Measurements from ENCODE around the gene ARID5B. TPM values are rescaled to one million over a fixed set of nuclear protein-coding genes. Genes with fewer than 3 reads are reported as not detected.

Gene ARID5B
- polyA plus RNA-seq, 1 of the 3 experiments (the other 2 are of a cell fraction), result 10.9 TPM

GRCh38 chr10:62095181-62096122 lies 194.0 kb downstream of the ARID5B start:
- Histone ChIP-seq H3K4me2 (no peak overlapping the region), H2AFZ (ENCODE audit: low read depth) (no peak overlapping the region), H3K27me3 (ENCODE audit: insufficient read depth) (no peaks in the 10 kb centered on the region), H3K9me3 (no peaks in the 10 kb centered on the region), H3K4me1 (ENCODE audit: control insufficient read depth in 1 of 2, insufficient read depth in 2 of 2, low read depth in 1 of 2, low read length in 1 of 2) (peaks cover 0 to 32% of the 10 kb centered on the region in 2 experiments; a peak in 2 of 4 replicates), H3K79me2 (ENCODE audit: insufficient read depth) (peaks cover 20% of the 10 kb centered on the region; the same call in 1 of the 2 replicates), H3K36me3 (replicated peaks in 1 of 2; ENCODE audit: control insufficient read depth in 1 of 2, insufficient read depth in 2 of 2, low read length in 1 of 2) (peaks cover 46 to 49% of the 10 kb centered on the region in 2 experiments), H3F3A (replicated peaks; ENCODE audit: insufficient read depth) (peaks cover 33% of the 10 kb centered on the region), H4K20me1 (ENCODE audit: insufficient read depth) (no peaks in the 10 kb centered on the region), H3K9ac (no peak overlapping the region), H3K9me2 (no peaks in the 10 kb centered on the region), H3K4me3 (ENCODE audit: low read depth in 2 of 2, low read length in 1 of 2) (no peak overlapping the region), H3K27ac (ENCODE audit: low read depth in 2 of 2, low read length in 1 of 2) (peak overlapping the region in 1 of 2 experiments; percentile 42; a peak in 2 of 4 replicates)
- CTCF ChIA-PET, result interaction anchor here (0.8 kb wide), 1 partner anchor 12 kb away, joined by 3 read pairs; no protein-coding TSS in a partner anchor
- POLR2A ChIA-PET, result no interaction called here
- DNase-seq, result no peak
- 0 out of 2 replicates have a peak, but pooled peaks have one; percentile 31 for TF ChIP-seq TAF1 (IDR thresholded peaks at IDR 0.05; ENCODE audit: borderline replicate concordance, low read depth, low read length)
- no peak for TF ChIP-seq GABPA (IDR thresholded peaks at IDR 0.05; ENCODE audit: low read depth)
- TF ChIP-seq TCF12 (IDR thresholded peaks at IDR 0.05), result 0 out of 2 replicates have a peak, but pooled peaks have one; percentile 4
- WGBS (ENCODE audit: low lambda C conversion rate), result 80% methylated on average over 12 of the region's 12 CpGs

- H3K27ac ChIP-seq (ENCODE audit: low read depth in 2 of 2, low read length in 1 of 2), result no peak overlapping the region
- H3K4me1 ChIP-seq (ENCODE audit: control insufficient read depth in 1 of 2, insufficient read depth in 2 of 2, low read depth in 1 of 2, low read length in 1 of 2), result peaks cover 0 to 32% of the 10 kb centered on the region in 2 experiments; a peak in 2 of 4 replicates
- H3K9me2 ChIP-seq, result no peaks in the 10 kb centered on the region
- H3K27me3 ChIP-seq (ENCODE audit: insufficient read depth), result no peaks in the 10 kb centered on the region
- no peak overlapping the region for H3K9ac ChIP-seq
- H4K20me1 ChIP-seq (ENCODE audit: insufficient read depth), result no peaks in the 10 kb centered on the region
- H3K4me3 ChIP-seq (ENCODE audit: low read depth in 2 of 2, low read length in 1 of 2), result no peak overlapping the region
- no peak for TF ChIP-seq FOSL2 (IDR thresholded peaks at IDR 0.05; ENCODE audit: borderline replicate concordance, low read depth)
- TF ChIP-seq, protein P1, sequence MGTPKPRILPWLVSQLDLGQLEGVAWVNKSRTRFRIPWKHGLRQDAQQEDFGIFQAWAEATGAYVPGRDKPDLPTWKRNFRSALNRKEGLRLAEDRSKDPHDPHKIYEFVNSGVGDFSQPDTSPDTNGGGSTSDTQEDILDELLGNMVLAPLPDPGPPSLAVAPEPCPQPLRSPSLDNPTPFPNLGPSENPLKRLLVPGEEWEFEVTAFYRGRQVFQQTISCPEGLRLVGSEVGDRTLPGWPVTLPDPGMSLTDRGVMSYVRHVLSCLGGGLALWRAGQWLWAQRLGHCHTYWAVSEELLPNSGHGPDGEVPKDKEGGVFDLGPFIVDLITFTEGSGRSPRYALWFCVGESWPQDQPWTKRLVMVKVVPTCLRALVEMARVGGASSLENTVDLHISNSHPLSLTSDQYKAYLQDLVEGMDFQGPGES (IDR thresholded peaks at IDR 0.05; ENCODE audit: low read depth, low read length), result no peak
- no peak for TF ChIP-seq RAD21 (IDR thresholded peaks at IDR 0.05; ENCODE audit: low read length)
- TF ChIP-seq TCF12 (IDR thresholded peaks at IDR 0.05), result no peak
- no peak for TF ChIP-seq PBX3 (IDR thresholded peaks at IDR 0.05)
- no peak for TF ChIP-seq GATA2 (CRISPR knock-in tag; IDR thresholded peaks at IDR 0.05)
- TF ChIP-seq NRF1 (IDR thresholded peaks at IDR 0.05; ENCODE audit: low read depth, low read length), result no peak
- TF ChIP-seq, protein P2, sequence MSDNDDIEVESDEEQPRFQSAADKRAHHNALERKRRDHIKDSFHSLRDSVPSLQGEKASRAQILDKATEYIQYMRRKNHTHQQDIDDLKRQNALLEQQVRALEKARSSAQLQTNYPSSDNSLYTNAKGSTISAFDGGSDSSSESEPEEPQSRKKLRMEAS (IDR thresholded peaks at IDR 0.05; ENCODE audit: low read depth), result no peak
- no peak for TF ChIP-seq NFIC (IDR thresholded peaks at IDR 0.05; ENCODE audit: borderline replicate concordance)
- TF ChIP-seq RFX5 (IDR thresholded peaks at IDR 0.05; ENCODE audit: low read length), result no peak
- TF ChIP-seq CHD2 (IDR thresholded peaks at IDR 0.05; ENCODE audit: low read length, partially characterized antibody), result no peak
- no peak for TF ChIP-seq TAF1 (IDR thresholded peaks at IDR 0.05; ENCODE audit: borderline replicate concordance, low read depth, low read length)
- TF ChIP-seq, protein P3, sequence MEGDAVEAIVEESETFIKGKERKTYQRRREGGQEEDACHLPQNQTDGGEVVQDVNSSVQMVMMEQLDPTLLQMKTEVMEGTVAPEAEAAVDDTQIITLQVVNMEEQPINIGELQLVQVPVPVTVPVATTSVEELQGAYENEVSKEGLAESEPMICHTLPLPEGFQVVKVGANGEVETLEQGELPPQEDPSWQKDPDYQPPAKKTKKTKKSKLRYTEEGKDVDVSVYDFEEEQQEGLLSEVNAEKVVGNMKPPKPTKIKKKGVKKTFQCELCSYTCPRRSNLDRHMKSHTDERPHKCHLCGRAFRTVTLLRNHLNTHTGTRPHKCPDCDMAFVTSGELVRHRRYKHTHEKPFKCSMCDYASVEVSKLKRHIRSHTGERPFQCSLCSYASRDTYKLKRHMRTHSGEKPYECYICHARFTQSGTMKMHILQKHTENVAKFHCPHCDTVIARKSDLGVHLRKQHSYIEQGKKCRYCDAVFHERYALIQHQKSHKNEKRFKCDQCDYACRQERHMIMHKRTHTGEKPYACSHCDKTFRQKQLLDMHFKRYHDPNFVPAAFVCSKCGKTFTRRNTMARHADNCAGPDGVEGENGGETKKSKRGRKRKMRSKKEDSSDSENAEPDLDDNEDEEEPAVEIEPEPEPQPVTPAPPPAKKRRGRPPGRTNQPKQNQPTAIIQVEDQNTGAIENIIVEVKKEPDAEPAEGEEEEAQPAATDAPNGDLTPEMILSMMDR (IDR thresholded peaks at IDR 0.05), result no peak
- TF ChIP-seq FOXM1 (IDR thresholded peaks at IDR 0.05; ENCODE audit: low read depth), result no peak
- no peak for TF ChIP-seq EZH2phosphoT487 (IDR thresholded peaks at IDR 0.05; ENCODE audit: borderline replicate concordance, low read depth)
- no peak for TF ChIP-seq ELF1 (IDR thresholded peaks at IDR 0.05)
- no peak for TF ChIP-seq RXRA (IDR thresholded peaks at IDR 0.05; ENCODE audit: borderline replicate concordance, low read depth)
- no peak for TF ChIP-seq SMC3 (IDR thresholded peaks at IDR 0.05; ENCODE audit: low read depth, low read length)
- no peak overlapping the region for H2AFZ ChIP-seq (ENCODE audit: low read depth)
- POLR2A ChIA-PET, result no interaction called here
- no peak overlapping the region for H3K4me2 ChIP-seq
- no peaks in the 10 kb centered on the region for H3K9me3 ChIP-seq
- H3F3A ChIP-seq (replicated peaks; ENCODE audit: insufficient read depth), result peaks cover 31% of the 10 kb centered on the region
- 97% methylated on average over 4 of the region's 4 CpGs for WGBS (ENCODE audit: low lambda C conversion rate)
- CTCF ChIA-PET, result no interaction called here
- H3K79me2 ChIP-seq (ENCODE audit: insufficient read depth), result peaks cover 12% of the 10 kb centered on the region; the same call in 1 of the 2 replicates
- peaks cover 36 to 41% of the 10 kb centered on the region in 2 experiments for H3K36me3 ChIP-seq (replicated peaks in 1 of 2; ENCODE audit: control insufficient read depth in 1 of 2, insufficient read depth in 2 of 2, low read length in 1 of 2)
- DNase-seq, result no peak
Measured at GRCh38 chr10:62096256-62096933, 194.9 kb downstream of the ARID5B start.
